Measurements from ENCODE around the gene TMEM61. TPM values are rescaled to one million over a fixed set of nuclear protein-coding genes. Genes with fewer than 3 reads are reported as not detected.

TMEM61 gene
- total and polyA plus RNA-seq, 2 of the 8 experiments (the other 6 are each of a cell fraction or from before 2014, with no cell fraction given) = 0.54 to 1.4 TPM

DNA sequence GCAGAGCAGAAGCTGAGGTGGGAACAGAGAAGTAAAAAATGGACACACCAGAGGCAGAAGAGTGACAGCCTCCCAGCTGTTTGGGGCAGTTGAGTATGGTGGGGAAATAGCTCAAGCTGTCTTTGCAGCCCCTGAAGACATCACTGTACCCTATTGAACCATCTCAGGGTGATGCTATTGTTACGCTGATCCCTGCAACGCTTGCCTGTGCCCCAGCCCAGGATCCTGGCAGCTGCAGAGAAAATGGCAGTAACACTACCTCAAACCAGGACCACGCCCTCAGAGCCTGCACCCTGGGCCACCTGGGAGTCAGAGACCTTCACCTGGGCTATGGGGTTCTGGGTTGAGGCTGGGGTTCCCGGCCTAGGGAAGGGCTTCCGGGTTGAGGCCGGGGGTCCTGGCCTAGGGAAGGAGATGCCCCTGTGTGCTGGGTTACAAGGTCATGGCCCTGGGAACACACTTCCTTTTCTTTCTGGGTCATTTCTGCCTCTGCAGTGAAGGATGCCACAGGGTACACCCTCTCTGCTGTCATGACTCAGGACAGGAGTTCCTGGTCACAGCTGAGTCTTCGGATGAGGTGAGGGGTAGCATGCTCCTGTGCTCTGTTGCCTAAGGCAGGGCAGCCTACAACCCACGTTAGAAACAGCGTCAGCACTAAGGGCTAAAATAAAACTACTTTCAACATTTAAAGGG lies 29.9 kb downstream of the TMEM61 start:
- H3K27ac ChIP-seq (ENCODE audit: low read depth, low read length) = no peak overlapping the region
- no peak overlapping the region for H3K23ac ChIP-seq (ENCODE audit: insufficient read length)
- H2BK20ac ChIP-seq (ENCODE audit: low read length) = no peak overlapping the region
- no peak overlapping the region for H3K4me2 ChIP-seq (ENCODE audit: insufficient read depth in 1 of 2, low read depth in 2 of 2, low read length in 2 of 2)
- 86% methylated on average over 9 of the region's 9 CpGs; no CpG with 5 or more reads in 1 of the 2 experiments for WGBS, 2 experiments (ENCODE audit: extremely low coverage in 1 of 2, insufficient coverage in 1 of 2, insufficient read length in 1 of 2, insufficient replicate concordance in 2 of 2, low coverage in 1 of 2, low lambda C conversion rate in 2 of 2, missing lambda C conversion rate in 1 of 2)
- H3K14ac ChIP-seq (ENCODE audit: insufficient read length) = no peak overlapping the region
- no peaks in the 10 kb centered on the region for H4K20me1 ChIP-seq (replicated peaks in 1 of 2; ENCODE audit: control insufficient read depth in 1 of 2, insufficient read depth in 2 of 2, low read length in 2 of 2)
- no peaks in the 10 kb centered on the region; a peak in 1 of 7 replicates for H3K27me3 ChIP-seq (replicated peaks in 1 of 4; ENCODE audit: control insufficient read depth in 3 of 4, extremely low read depth in 1 of 4, insufficient read depth in 3 of 4, low read length in 3 of 4)
- no peak overlapping the region for H2BK5ac ChIP-seq (ENCODE audit: low read depth, low read length)
- no peak overlapping the region for H4K5ac ChIP-seq (ENCODE audit: insufficient read length, low read depth, low read length)
- TF ChIP-seq GABPA (IDR thresholded peaks at IDR 0.05; ENCODE audit: borderline replicate concordance, insufficient read depth, low read length) (no peak), RBBP5 (IDR thresholded peaks at IDR 0.05; ENCODE audit: borderline replicate concordance, low read depth, low read length) (no peak), BCL11A (IDR thresholded peaks at IDR 0.05; ENCODE audit: low read depth in 2 of 2, low read length in 2 of 2) (no peak), FOSL1 (IDR thresholded peaks at IDR 0.05; ENCODE audit: insufficient read depth, low read depth, low read length) (no peak), NRF1 (IDR thresholded peaks at IDR 0.05; ENCODE audit: low read depth, low read length) (no peak), TCF12 (IDR thresholded peaks at IDR 0.05; ENCODE audit: low read depth, low read length) (no peak), KDM5A (IDR thresholded peaks at IDR 0.05; ENCODE audit: low read length) (no peak), TBP (IDR thresholded peaks at IDR 0.05; ENCODE audit: low read depth, low read length) (no peak), SRF (IDR thresholded peaks at IDR 0.05; ENCODE audit: low read depth, low read length) (no peak)
- 0 out of 2 replicates have a peak overlapping the region, but pooled peaks have one; percentile 7 for H3K18ac ChIP-seq (ENCODE audit: extremely low read depth, low read length)
- no peak for FAIRE-seq
- H3K9ac ChIP-seq (replicated peaks in 1 of 4; ENCODE audit: extremely low read depth in 1 of 4, low read depth in 3 of 4, low read length in 3 of 4) = no peak overlapping the region
- no peaks in the 10 kb centered on the region for H3K79me1 ChIP-seq (ENCODE audit: low read depth, low read length)
- ChIA-PET CTCF (ENCODE audit: partially characterized antibody) (interaction anchor here (0.6 to 14.1 kb wide), 9 partner anchors 9 to 62 kb away, joined by 3 to 343 read pairs (median 5); partner anchors contain the start of gene BSND), POLR2A (ENCODE audit: partially characterized antibody) (interaction anchor here (1.1 to 1.3 kb wide), 2 partner anchors 9 to 63 kb away, joined by 3 read pairs; no protein-coding TSS in a partner anchor)
- H3K4me3 ChIP-seq (ENCODE audit: extremely low read depth in 1 of 4, insufficient read depth in 2 of 4, low read depth in 3 of 4, low read length in 4 of 4) = no peak overlapping the region
- H3K9me3 ChIP-seq (ENCODE audit: insufficient read depth in 2 of 2, low read depth in 1 of 2, low read length in 1 of 2) = peaks cover 0 to 8% of the 10 kb centered on the region in 2 experiments; a peak in 1 of 4 replicates
- H2AK5ac ChIP-seq (ENCODE audit: low read depth, low read length) = peak overlapping the region; percentile 10; the same call in 1 of the 2 replicates
- H3K79me2 ChIP-seq (ENCODE audit: control insufficient read depth in 1 of 2, insufficient read depth in 2 of 2, low read length in 2 of 2) = no peaks in the 10 kb centered on the region
- H3K4me1 ChIP-seq (replicated peaks in 1 of 4; ENCODE audit: control insufficient read depth in 3 of 4, insufficient read depth in 4 of 4, low read length in 3 of 4) = peaks cover 0 to 12% (median 3%) of the 10 kb centered on the region in 4 experiments; a peak in 4 of 7 replicates
- H3K23me2 ChIP-seq (ENCODE audit: low read depth, low read length) = no peaks in the 10 kb centered on the region
- no peak overlapping the region for H4K8ac ChIP-seq (ENCODE audit: extremely low read depth, insufficient read depth, low read length)
- DNase-seq (ENCODE audit: low read depth in 1 of 2, low spot score in 2 of 2) = no peak
- no peak overlapping the region for H2BK12ac ChIP-seq (ENCODE audit: low read depth, low read length)
- no peak overlapping the region for H3K4ac ChIP-seq (replicated peaks; ENCODE audit: insufficient read length, low read depth, low read length)
- H2BK120ac ChIP-seq (replicated peaks; ENCODE audit: low read depth, low read length) = no peak overlapping the region
- H4K91ac ChIP-seq (replicated peaks; ENCODE audit: insufficient read length, low read length) = peak overlapping the region; percentile 48
- no peak overlapping the region for H2BK15ac ChIP-seq (ENCODE audit: low read length)
- H2AFZ ChIP-seq (ENCODE audit: low read length) = no peak overlapping the region
- H3K36me3 ChIP-seq (ENCODE audit: control insufficient read depth in 2 of 4, insufficient read depth in 4 of 4, low read length in 3 of 4) = no peaks in the 10 kb centered on the region
- H3K56ac ChIP-seq (replicated peaks; ENCODE audit: insufficient read length, low read depth, low read length) = no peak overlapping the region

Measured in H1 (cell line).